ENCODE data around the gene CISH. TPM values are rescaled to one million over a fixed set of nuclear protein-coding genes. Genes with fewer than 3 reads are reported as not detected.

Gene CISH
- total RNA-seq, 1 experiment from 2014 or later: 1.7 TPM

DNA sequence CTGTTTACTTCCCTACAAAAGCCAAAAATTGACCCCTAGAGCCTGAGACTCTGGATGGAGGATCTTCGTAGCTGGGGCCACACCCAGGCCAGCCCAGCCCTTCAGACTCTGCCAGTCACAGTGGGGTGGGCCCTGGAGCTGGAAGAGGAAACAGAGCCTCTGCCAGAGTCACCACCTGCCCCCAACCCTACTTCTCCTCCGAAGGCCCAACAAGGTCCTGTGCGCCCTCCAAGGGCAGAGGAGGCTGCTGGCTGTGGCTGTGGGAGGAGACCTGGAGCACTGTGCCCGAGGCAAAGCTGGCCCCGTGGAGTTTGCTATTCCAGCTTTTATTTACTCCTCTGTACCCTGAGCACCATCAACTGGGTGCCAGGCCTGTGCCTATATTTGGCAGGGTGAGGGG lies 19.0 kb downstream of the CISH start:
- H3K18ac ChIP-seq (ENCODE audit: insufficient read length, low read depth, low read length): no peak overlapping the region
- H2BK5ac ChIP-seq (ENCODE audit: insufficient read length, low read length): no peak overlapping the region
- no peak overlapping the region for H3K27ac ChIP-seq (ENCODE audit: insufficient read length, low read depth, low read length)
- no peak overlapping the region for H4K5ac ChIP-seq (ENCODE audit: insufficient read length, low read depth, low read length)
- H3K9me3 ChIP-seq (ENCODE audit: control insufficient read depth, low read depth, low read length): no peaks in the 10 kb centered on the region
- no peak overlapping the region for H2BK15ac ChIP-seq (ENCODE audit: low read depth, low read length)
- no peak overlapping the region for H2BK20ac ChIP-seq (ENCODE audit: low read depth, low read length, poor library complexity, severe bottlenecking)
- Mint-ChIP-seq H3K4me3 (no peak overlapping the region), H3K4me1 (peaks cover 0 to 3% of the 10 kb centered on the region in 2 experiments; a peak in 1 of 4 replicates), H3K27me3 (ENCODE audit: low read depth) (peaks cover 23% of the 10 kb centered on the region), H3K36me3 (ENCODE audit: insufficient read depth in 1 of 3, low read depth in 3 of 3) (no peaks in the 10 kb centered on the region), H3K27ac (no peak overlapping the region), H3K9me3 (no peaks in the 10 kb centered on the region)
- no peaks in the 10 kb centered on the region for H3K79me2 ChIP-seq (ENCODE audit: insufficient read depth, low read length)
- H2BK120ac ChIP-seq (ENCODE audit: low read depth, low read length, poor library complexity, severe bottlenecking): no peak overlapping the region
- WGBS (ENCODE audit: extremely low coverage, insufficient read length, low lambda C conversion rate): no CpG with 5 or more reads among the region's 5 CpGs
- no peaks in the 10 kb centered on the region for H3K4me1 ChIP-seq (ENCODE audit: insufficient read depth, low read length)
- no peaks in the 10 kb centered on the region for H3K23me2 ChIP-seq (ENCODE audit: insufficient read length, low read depth, low read length, poor library complexity, severe bottlenecking)
- no peak overlapping the region for H3K14ac ChIP-seq (ENCODE audit: insufficient read depth, low read length)
- H3K4ac ChIP-seq (ENCODE audit: low read depth, low read length): no peak overlapping the region
- TF ChIP-seq, protein P1, sequence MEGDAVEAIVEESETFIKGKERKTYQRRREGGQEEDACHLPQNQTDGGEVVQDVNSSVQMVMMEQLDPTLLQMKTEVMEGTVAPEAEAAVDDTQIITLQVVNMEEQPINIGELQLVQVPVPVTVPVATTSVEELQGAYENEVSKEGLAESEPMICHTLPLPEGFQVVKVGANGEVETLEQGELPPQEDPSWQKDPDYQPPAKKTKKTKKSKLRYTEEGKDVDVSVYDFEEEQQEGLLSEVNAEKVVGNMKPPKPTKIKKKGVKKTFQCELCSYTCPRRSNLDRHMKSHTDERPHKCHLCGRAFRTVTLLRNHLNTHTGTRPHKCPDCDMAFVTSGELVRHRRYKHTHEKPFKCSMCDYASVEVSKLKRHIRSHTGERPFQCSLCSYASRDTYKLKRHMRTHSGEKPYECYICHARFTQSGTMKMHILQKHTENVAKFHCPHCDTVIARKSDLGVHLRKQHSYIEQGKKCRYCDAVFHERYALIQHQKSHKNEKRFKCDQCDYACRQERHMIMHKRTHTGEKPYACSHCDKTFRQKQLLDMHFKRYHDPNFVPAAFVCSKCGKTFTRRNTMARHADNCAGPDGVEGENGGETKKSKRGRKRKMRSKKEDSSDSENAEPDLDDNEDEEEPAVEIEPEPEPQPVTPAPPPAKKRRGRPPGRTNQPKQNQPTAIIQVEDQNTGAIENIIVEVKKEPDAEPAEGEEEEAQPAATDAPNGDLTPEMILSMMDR (conservative IDR thresholded peaks at IDR 0.05): no peak
- no peaks in the 10 kb centered on the region for H3K79me1 ChIP-seq (ENCODE audit: insufficient read depth, low read depth, low read length, poor library complexity, severe bottlenecking)
- H4K8ac ChIP-seq (replicated peaks; ENCODE audit: insufficient read length, low read depth, low read length): no peak overlapping the region
- no peak overlapping the region for H3K4me2 ChIP-seq (ENCODE audit: insufficient read depth, insufficient read length, low read length)
- H4K91ac ChIP-seq (ENCODE audit: insufficient read length, low read depth, low read length): no peak overlapping the region
- no peak overlapping the region for H2BK12ac ChIP-seq (ENCODE audit: insufficient read length, low read depth, low read length)
- H2AK5ac ChIP-seq (ENCODE audit: insufficient read length, low read length): no peak overlapping the region
- H3K27me3 ChIP-seq (ENCODE audit: insufficient read depth, low read length): no peaks in the 10 kb centered on the region
- H4K20me1 ChIP-seq (ENCODE audit: control insufficient read depth, insufficient read depth, insufficient read length): no peaks in the 10 kb centered on the region
- H3K56ac ChIP-seq (ENCODE audit: insufficient read length, low read depth, low read length): no peak overlapping the region
- DNase-seq: no peak
- no peak overlapping the region for H3T11ph ChIP-seq (ENCODE audit: low read length)
- no peak overlapping the region for H3K9ac ChIP-seq (ENCODE audit: extremely low read depth, insufficient read length, low read length)
- H3K23ac ChIP-seq (ENCODE audit: insufficient read length, low read depth, low read length): no peak overlapping the region
- H2AFZ ChIP-seq (ENCODE audit: low read length): no peak overlapping the region

All from H9 (cell line).